ENCODE results near the gene NKIRAS2. TPM values are rescaled to one million over a fixed set of nuclear protein-coding genes. Genes with fewer than 3 reads are reported as not detected.

Gene NKIRAS2
- total and polyA plus RNA-seq, 2 of the 4 experiments (the other 2 are of a cell fraction): 25.6 to 51.8 TPM

GRCh38 chr17:42059815-42060214, 39.9 kb downstream of the NKIRAS2 start:
- H4K8ac ChIP-seq (ENCODE audit: low read depth in 2 of 2, low read length in 2 of 2): no peak overlapping the region
- H2BK5ac ChIP-seq (ENCODE audit: low read depth, low read length, poor library complexity, severe bottlenecking): no peak overlapping the region
- H4K91ac ChIP-seq (ENCODE audit: insufficient read depth, low read depth, low read length): no peak overlapping the region
- in situ Hi-C loops (cut with MboI; ENCODE audit: low sequenced_read_pairs): no loop called here
- intact Hi-C loops (cut with micrococcal nuclease): no loop called here
- no peak overlapping the region for H2BK120ac ChIP-seq (ENCODE audit: low read depth, low read length)
- no peak overlapping the region for H3K4me3 ChIP-seq (ENCODE audit: insufficient read depth, low read depth, low read length)
- H2AK5ac ChIP-seq (ENCODE audit: low read depth, low read length): no peak overlapping the region
- dilution Hi-C loops (cut with HindIII; ENCODE audit: low sequenced_read_pairs, unreplicated experiment): no loop called here
- no peaks in the 10 kb centered on the region for H4K20me1 ChIP-seq (ENCODE audit: insufficient read depth, low read length)
- no peak overlapping the region for H2BK20ac ChIP-seq (ENCODE audit: low read depth, low read length)
- no peaks in the 10 kb centered on the region for H3K79me1 ChIP-seq (ENCODE audit: low read depth in 1 of 2, low read length in 2 of 2)
- no peak overlapping the region for H3K56ac ChIP-seq (ENCODE audit: extremely low read depth, insufficient read depth, low read length)
- no peak overlapping the region for H4K5ac ChIP-seq (ENCODE audit: low read depth, low read length)
- no CpG with 5 or more reads among the region's 4 CpGs for WGBS, 2 experiments (ENCODE audit: extremely low coverage in 2 of 2, insufficient read length in 1 of 2)
- peaks cover 3% of the 10 kb centered on the region; the same call in 1 of the 2 replicates for H3K9me1 ChIP-seq (ENCODE audit: insufficient read depth, low read length)
- no peaks in the 10 kb centered on the region for H3K9me3 ChIP-seq (ENCODE audit: control insufficient read depth, insufficient read depth, low read length)
- no peak overlapping the region for H3K23ac ChIP-seq (ENCODE audit: low read depth, low read length)
- no peak overlapping the region for H3K4ac ChIP-seq (ENCODE audit: low read depth, low read length)
- no peak for ATAC-seq (ENCODE audit: low read depth)
- H2AK9ac ChIP-seq (replicated peaks; ENCODE audit: low read depth, low read length, poor library complexity): peak overlapping the region; percentile 90
- H3K14ac ChIP-seq (replicated peaks; ENCODE audit: low read depth, low read length): no peak overlapping the region
- no peaks in the 10 kb centered on the region for H3K36me3 ChIP-seq (ENCODE audit: control insufficient read depth, insufficient read depth, low read length)
- no peak for TF ChIP-seq POLR2A (IDR thresholded peaks at IDR 0.05; ENCODE audit: low read depth, low read length)
- TF ChIP-seq CHD1 (IDR thresholded peaks at IDR 0.05; ENCODE audit: low read depth, low read length): no peak
- no peak for TF ChIP-seq RAD21 (IDR thresholded peaks at IDR 0.05; ENCODE audit: low read length)
- no peak for TF ChIP-seq CTCF (conservative IDR thresholded peaks at IDR 0.05; ENCODE audit: low read depth, low read length)
- TF ChIP-seq MAZ (IDR thresholded peaks at IDR 0.05; ENCODE audit: borderline replicate concordance, low read depth, low read length): no peak
- TF ChIP-seq BHLHE40 (IDR thresholded peaks at IDR 0.05; ENCODE audit: low read depth, low read length): no peak
- no peak for TF ChIP-seq RCOR1 (IDR thresholded peaks at IDR 0.05; ENCODE audit: insufficient replicate concordance, low read length)
- no peak for TF ChIP-seq USF2 (IDR thresholded peaks at IDR 0.05; ENCODE audit: low read depth, low read length)
- TF ChIP-seq MAFK (IDR thresholded peaks at IDR 0.05; ENCODE audit: low read depth, low read length): no peak
- no peak for TF ChIP-seq ELK1 (IDR thresholded peaks at IDR 0.05; ENCODE audit: borderline replicate concordance, low read depth, low read length)
- no peak for TF ChIP-seq FOS (IDR thresholded peaks at IDR 0.05; ENCODE audit: low read depth, low read length)
- ChIA-PET CTCF (no interaction called here), POLR2A (ENCODE audit: unreplicated experiment) (no interaction called here)
- DNase-seq: no peak
- no peak overlapping the region for H3K18ac ChIP-seq (ENCODE audit: low read depth, low read length)
- H2BK15ac ChIP-seq (ENCODE audit: low read depth, low read length): no peak overlapping the region
- no peak overlapping the region for H3K4me2 ChIP-seq (ENCODE audit: low read depth, low read length)
- H3K9ac ChIP-seq (ENCODE audit: low read depth, low read length): no peak overlapping the region
- peaks cover 54% of the 10 kb centered on the region for H3K27me3 ChIP-seq (ENCODE audit: control insufficient read depth, insufficient read depth, low read length)
- BruUV-seq (replicated peaks): no TSS peak
- H3K27ac ChIP-seq (ENCODE audit: insufficient read depth, low read length): no peak overlapping the region
- no peaks in the 10 kb centered on the region for H3K4me1 ChIP-seq (ENCODE audit: control insufficient read depth, insufficient read depth, low read length)
- no peak overlapping the region for H2AFZ ChIP-seq (replicated peaks; ENCODE audit: low read length, poor library complexity)
